ENCODE measurements around the gene SRRT. TPM values are rescaled to one million over a fixed set of nuclear protein-coding genes. Genes with fewer than 3 reads are reported as not detected.

The SRRT gene
- total and polyA plus RNA-seq, 2 donors (not counting 1 experiment from before 2014, with no cell fraction given), result 198 to 209 TPM

GRCh38 chr7:100864263-100864845 lies 10.5 kb upstream of the SRRT start:
- Mint-ChIP-seq H3K27ac (no peak overlapping the region), H3K9me3 (ENCODE audit: insufficient read depth) (no peaks in the 10 kb centered on the region), H3K27me3 (no peaks in the 10 kb centered on the region), H3K4me1 (peaks cover 24% of the 10 kb centered on the region), H3K4me3 (no peak overlapping the region)
- ATAC-seq (ENCODE audit: low read depth) (no peak), DNase-seq (no peak)
- TF ChIP-seq CTCF (IDR thresholded peaks at IDR 0.05), result no peak
- no peak for TF ChIP-seq EZH2 (IDR thresholded peaks at IDR 0.05; ENCODE audit: borderline replicate concordance, insufficient read depth, low read depth, low read length, poor library complexity, severe bottlenecking)
- peaks cover 0 to 47% of the 10 kb centered on the region in 2 experiments for H3K36me3 ChIP-seq (replicated peaks in 1 of 2; ENCODE audit: control extremely low read depth in 1 of 2, control insufficient read depth in 1 of 2, extremely low read depth in 1 of 2, insufficient read depth in 2 of 2, low read length in 1 of 2)
- no peak overlapping the region for H3K9ac ChIP-seq (ENCODE audit: low read length)
- no peak overlapping the region for H3K4me3 ChIP-seq (ENCODE audit: control extremely low read depth in 1 of 5, extremely low read depth in 1 of 5, insufficient read depth in 1 of 5, low read depth in 2 of 5, low read length in 4 of 5)
- H2AFZ ChIP-seq (ENCODE audit: insufficient read depth, low read depth, low read length, poor library complexity, severe bottlenecking), result no peak overlapping the region
- intact Hi-C loops (cut with micrococcal nuclease), result no loop called here
- no peak overlapping the region for H3K27ac ChIP-seq (ENCODE audit: low read length in 2 of 2)
- no peak overlapping the region for H3K4me2 ChIP-seq (replicated peaks; ENCODE audit: low read depth, low read length, poor library complexity, severe bottlenecking)
- peaks cover 0 to 4% (median 0%) of the 10 kb centered on the region in 3 donors for H3K9me3 ChIP-seq (ENCODE audit: control extremely low read depth in 1 of 3, control insufficient read depth in 2 of 3, insufficient read depth in 1 of 3, low read length in 2 of 3)
- H3K27me3 ChIP-seq (replicated peaks in 1 of 4; ENCODE audit: control extremely low read depth in 1 of 4, control insufficient read depth in 3 of 4, insufficient read depth in 4 of 4, low read length in 3 of 4), result no peaks in the 10 kb centered on the region
- peaks cover 5% of the 10 kb centered on the region for H3K79me2 ChIP-seq (ENCODE audit: control insufficient read depth, insufficient read depth, low read length)
- WGBS (ENCODE audit: insufficient coverage), result 85% methylated on average over 6 of the region's 12 CpGs
- H4K20me1 ChIP-seq (ENCODE audit: control insufficient read depth, insufficient read depth, low read length, poor library complexity, severe bottlenecking), result peaks cover 8% of the 10 kb centered on the region
- ChIA-PET POLR2A (interaction anchor here (0.7 to 1.1 kb wide), 2 partner anchors 11 to 421 kb away, joined by 3 to 5 read pairs; partner anchors contain the start of gene SLC12A9), CTCF (no interaction called here)
- H3K4me1 ChIP-seq (ENCODE audit: control insufficient read depth in 2 of 2, insufficient read depth in 2 of 2, low read length in 2 of 2), result peaks cover 21 to 28% of the 10 kb centered on the region in 2 donors

GRCh38 chr7:100865372-100865911 lies 9.5 kb upstream of the SRRT start:
- TF ChIP-seq CTCF (IDR thresholded peaks at IDR 0.05) (no peak), EZH2 (IDR thresholded peaks at IDR 0.05; ENCODE audit: borderline replicate concordance, insufficient read depth, low read depth, low read length, poor library complexity, severe bottlenecking) (no peak)
- WGBS (ENCODE audit: insufficient coverage), result 54% methylated on average over 15 of the region's 17 CpGs
- H4K20me1 ChIP-seq (ENCODE audit: control insufficient read depth, insufficient read depth, low read length, poor library complexity, severe bottlenecking), result no peaks in the 10 kb centered on the region
- peak overlapping the region in 1 of 2 donors; percentile 34 for H3K27ac ChIP-seq (ENCODE audit: low read length in 2 of 2)
- peaks cover 0 to 36% of the 10 kb centered on the region in 2 experiments for H3K36me3 ChIP-seq (replicated peaks in 1 of 2; ENCODE audit: control extremely low read depth in 1 of 2, control insufficient read depth in 1 of 2, extremely low read depth in 1 of 2, insufficient read depth in 2 of 2, low read length in 1 of 2)
- H3K4me1 ChIP-seq (ENCODE audit: control insufficient read depth in 2 of 2, insufficient read depth in 2 of 2, low read length in 2 of 2), result peaks cover 21 to 28% of the 10 kb centered on the region in 2 donors
- Mint-ChIP-seq H3K4me1 (peaks cover 24% of the 10 kb centered on the region), H3K27ac (peak overlapping the region; percentile 26), H3K9me3 (ENCODE audit: insufficient read depth) (no peaks in the 10 kb centered on the region), H3K4me3 (peak overlapping the region; percentile 59), H3K27me3 (no peaks in the 10 kb centered on the region)
- H3K79me2 ChIP-seq (ENCODE audit: control insufficient read depth, insufficient read depth, low read length), result peaks cover 5% of the 10 kb centered on the region
- peak overlapping the region; percentile 81 for H3K9ac ChIP-seq (ENCODE audit: low read length)
- H3K4me2 ChIP-seq (replicated peaks; ENCODE audit: low read depth, low read length, poor library complexity, severe bottlenecking), result peak overlapping the region; percentile 96
- DNase-seq (no peak), ATAC-seq (ENCODE audit: low read depth) (no peak)
- H3K27me3 ChIP-seq (replicated peaks in 1 of 4; ENCODE audit: control extremely low read depth in 1 of 4, control insufficient read depth in 3 of 4, insufficient read depth in 4 of 4, low read length in 3 of 4), result no peaks in the 10 kb centered on the region
- peak overlapping the region; percentile 74 for H2AFZ ChIP-seq (ENCODE audit: insufficient read depth, low read depth, low read length, poor library complexity, severe bottlenecking)
- intact Hi-C loops (cut with micrococcal nuclease), result no loop called here
- CTCF ChIA-PET, result no interaction called here
- H3K4me3 ChIP-seq (ENCODE audit: control extremely low read depth in 1 of 5, extremely low read depth in 1 of 5, insufficient read depth in 1 of 5, low read depth in 2 of 5, low read length in 4 of 5), result peak overlapping the region in 4 of 5 experiments; percentile 47 to 75 (median 58)
- POLR2A ChIA-PET, result interaction anchor here (1.1 kb wide), 1 partner anchor 12 kb away, joined by 3 read pairs; the partner anchor contains the start of gene SLC12A9
- peaks cover 0 to 4% (median 0%) of the 10 kb centered on the region in 3 donors for H3K9me3 ChIP-seq (ENCODE audit: control extremely low read depth in 1 of 3, control insufficient read depth in 2 of 3, insufficient read depth in 1 of 3, low read length in 2 of 3)
